ENCODE results near the gene RGS14.
"Not testable (repeated sequence)": the region's sequence is repeated elsewhere in the genome, so short reads cannot be mapped to it uniquely, and the experiment has no call there.

Gene RGS14

GRCh38 chr5:177328545-177329231 lies 29.0 kb upstream of the RGS14 start:
- ATAC-seq = no peak
- no peak for DNase-seq

- no peak for ATAC-seq
Measured at GRCh38 chr5:177329883-177330282, 27.8 kb upstream of the RGS14 start.

GRCh38 chr5:177330991-177331842 lies 26.5 kb upstream of the RGS14 start:
- ATAC-seq = no peak
- no peak for DNase-seq

More at GRCh38 chr5:177329883-177330282, 27.8 kb upstream of the RGS14 start:
- no peak for DNase-seq

- DNase-seq = no peak
- no peak for ATAC-seq
Measured at GRCh38 chr5:177332031-177332895, 25.5 kb upstream of the RGS14 start.

- no peak for ATAC-seq
- no peak for DNase-seq
Measured at GRCh38 chr5:177332896-177333260, 24.8 kb upstream of the RGS14 start.

GRCh38 chr5:177333420-177334154 lies 24.1 kb upstream of the RGS14 start:
- ATAC-seq (no peak), DNase-seq (no peak)

- DNase-seq (no peak), ATAC-seq (no peak)
Measured at GRCh38 chr5:177334155-177334551, 23.6 kb upstream of the RGS14 start.

GRCh38 chr5:177334781-177335700 lies 22.7 kb upstream of the RGS14 start:
- DNase-seq = no peak
- no peak for ATAC-seq

GRCh38 chr5:177335701-177336065 lies 22.0 kb upstream of the RGS14 start:
- ATAC-seq = no peak
- DNase-seq = no peak

- ATAC-seq = peak; percentile 78
- peak; percentile 51 for DNase-seq
Measured at GRCh38 chr5:177336112-177336511, 21.6 kb upstream of the RGS14 start.

GRCh38 chr5:177336603-177337494 lies 20.9 kb upstream of the RGS14 start:
- ATAC-seq (no peak), DNase-seq (no peak)

GRCh38 chr5:177338251-177339106 lies 19.2 kb upstream of the RGS14 start:
- no peak for ATAC-seq
- DNase-seq = no peak

GRCh38 chr5:177339107-177339638 lies 18.6 kb upstream of the RGS14 start:
- DNase-seq (no peak), ATAC-seq (no peak)

GRCh38 chr5:177343000-177343399 lies 14.7 kb upstream of the RGS14 start:
- not testable (repeated sequence) for ATAC-seq, DNase-seq

GRCh38 chr5:177343777-177344176 lies 13.9 kb upstream of the RGS14 start:
- no peak for ATAC-seq
- no peak for DNase-seq

- no peak for DNase-seq
- ATAC-seq = no peak
Measured at GRCh38 chr5:177344891-177345290, 12.8 kb upstream of the RGS14 start.

- DNase-seq = no peak
- no peak for ATAC-seq
Measured at GRCh38 chr5:177346820-177347219, 10.9 kb upstream of the RGS14 start.

GRCh38 chr5:177347699-177348098 lies 10.0 kb upstream of the RGS14 start:
- DNase-seq (no peak), ATAC-seq (no peak)

GRCh38 chr5:177349362-177349647 lies 8.4 kb upstream of the RGS14 start:
- DNase-seq (no peak), ATAC-seq (no peak)
